Left lung (tissue), 10 donors: ENCODE data around the gene PPP1R9B. TPM values are rescaled to one million over a fixed set of nuclear protein-coding genes. Genes with fewer than 3 reads are reported as not detected.
A peak's percentile ranks its signal among the peaks of the same experiment; 100 is the strongest.

ENCODE experiments used
- ATAC-seq: fragments of 200-7000 bp; cut with Tn5 transposase; one replicate; pipeline ENCODE4 v1.9.1; 2020; ENCODE audit warnings: moderate library complexity
- DNase-seq, 4 donors: peaks; one replicate each; pipeline ENCODE4 v3.0.0-alpha.2; 2013 to 2020
- H3K27ac ChIP-seq, 2 donors: fragments of 200-600 bp; sonication (generic) in 1 of 2; one replicate each; pipeline versions ENCODE4 v1.5.0 to v1.8.0; 2020 to 2021
- H3K27me3 ChIP-seq, 2 donors: fragments of 200-600 bp; sonication (generic) in 1 of 2; one replicate each; pipeline versions ENCODE4 v1.5.0 to v1.8.0; 2020 to 2021
- H3K36me3 ChIP-seq, 2 donors: fragments of 200-600 bp; sonication (generic) in 1 of 2; one replicate each; pipeline versions ENCODE4 v1.5.0 to v1.8.0; 2020 to 2021
- H3K4me1 ChIP-seq, 2 donors: fragments of 200-600 bp; one replicate each; pipeline ENCODE4 v1.8.0; 2021
- H3K4me3 ChIP-seq, 2 donors: fragments of 200-600 bp; sonication (generic) in 1 of 2; one replicate each; pipeline versions ENCODE4 v1.5.0 to v1.8.0; 2020 to 2021; ENCODE audit warnings: mild to moderate bottlenecking in 1 of 2
- H3K9me3 ChIP-seq, 2 donors: fragments of 200-600 bp; sonication (generic) in 1 of 2; one replicate each; pipeline versions ENCODE4 v1.5.0 to v1.8.0; 2020 to 2021
- intact Hi-C, 2 donors: fragments of 100-400 bp; cut with DNase I; formaldehyde crosslinking; loops; one replicate each; pipeline versions ENCODE4 v1.11.2 to v1.14.2; 2022
- polyA plus RNA-seq, 6 donors: library from polyadenylated mRNA; unstranded; fragments of 120-200 nt; gene quantifications; one replicate each; pipeline ENCODE4 v1.2.1, GENCODE V29; 2013; ENCODE audit not compliant: insufficient read length in 6 of 6
- total RNA-seq, 2 donors: library from RNA; stranded (reverse); fragmentation: NEBNext Ultra II Directional; extraction: Animal tissue kit (Norgen Biotek cat#: 25700); gene quantifications; one replicate each; pipeline ENCODE4 v1.2.1, GENCODE V29; 2021
- TF ChIP-seq, protein P1 (sequence below), 2 donors: fragments of 200-600 bp; sonication (generic) in 1 of 2; IDR thresholded peaks; one replicate each; pipeline versions ENCODE4 v1.5.0 to v1.8.0; 2021; ENCODE audit warnings: antibody characterized with exemption in 2 of 2
- donor health status: DM: no; HTN: yes; CAD: no.
- donor health status: DM: no; HTN: no; CAD: no.

PPP1R9B gene
- total and polyA plus RNA-seq, 8 donors, result 53.4 to 86.6 (median 67.3) TPM

DNA sequence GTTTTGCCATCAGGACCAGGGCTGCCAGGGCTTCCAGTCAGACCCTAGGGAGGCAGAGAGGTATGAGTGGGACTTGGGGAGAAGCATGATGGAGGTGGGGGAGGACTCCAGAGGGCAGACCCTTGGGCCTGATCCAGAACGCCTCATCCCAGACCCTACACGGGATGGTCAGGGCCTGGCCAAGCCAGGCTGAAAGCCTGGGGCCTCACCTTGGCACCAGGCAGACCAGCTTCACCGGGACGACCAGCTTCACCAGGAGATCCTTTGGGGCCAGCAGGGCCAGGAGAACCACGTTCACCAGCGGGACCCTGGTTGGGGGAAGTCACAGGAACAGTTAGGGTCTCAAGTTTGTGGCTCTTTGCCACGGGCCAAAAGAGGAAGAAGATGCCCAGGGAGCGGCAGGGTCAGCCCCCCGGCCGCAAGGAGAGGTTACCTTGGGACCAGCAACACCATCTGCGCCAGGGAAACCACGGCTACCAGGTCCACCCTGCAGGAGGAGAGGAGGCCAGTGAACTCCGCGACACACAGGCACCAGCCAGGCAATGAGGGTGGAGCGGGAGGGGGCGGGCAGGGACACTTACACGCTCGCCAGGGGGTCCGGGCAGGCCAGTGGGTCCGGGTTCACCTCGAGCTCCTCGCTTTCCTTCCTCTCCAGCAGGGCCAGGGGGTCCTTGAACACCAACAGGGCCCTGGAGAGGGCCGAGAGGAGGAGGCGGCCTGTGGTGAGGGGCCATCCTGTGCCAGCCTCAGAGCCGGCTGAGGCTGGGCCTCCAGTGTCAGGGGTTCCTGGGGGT is 43.9 kb upstream of the PPP1R9B start:
- H3K27ac ChIP-seq, result peak overlapping the region in 1 of 2 donors; percentile 88
- TF ChIP-seq, protein P1, sequence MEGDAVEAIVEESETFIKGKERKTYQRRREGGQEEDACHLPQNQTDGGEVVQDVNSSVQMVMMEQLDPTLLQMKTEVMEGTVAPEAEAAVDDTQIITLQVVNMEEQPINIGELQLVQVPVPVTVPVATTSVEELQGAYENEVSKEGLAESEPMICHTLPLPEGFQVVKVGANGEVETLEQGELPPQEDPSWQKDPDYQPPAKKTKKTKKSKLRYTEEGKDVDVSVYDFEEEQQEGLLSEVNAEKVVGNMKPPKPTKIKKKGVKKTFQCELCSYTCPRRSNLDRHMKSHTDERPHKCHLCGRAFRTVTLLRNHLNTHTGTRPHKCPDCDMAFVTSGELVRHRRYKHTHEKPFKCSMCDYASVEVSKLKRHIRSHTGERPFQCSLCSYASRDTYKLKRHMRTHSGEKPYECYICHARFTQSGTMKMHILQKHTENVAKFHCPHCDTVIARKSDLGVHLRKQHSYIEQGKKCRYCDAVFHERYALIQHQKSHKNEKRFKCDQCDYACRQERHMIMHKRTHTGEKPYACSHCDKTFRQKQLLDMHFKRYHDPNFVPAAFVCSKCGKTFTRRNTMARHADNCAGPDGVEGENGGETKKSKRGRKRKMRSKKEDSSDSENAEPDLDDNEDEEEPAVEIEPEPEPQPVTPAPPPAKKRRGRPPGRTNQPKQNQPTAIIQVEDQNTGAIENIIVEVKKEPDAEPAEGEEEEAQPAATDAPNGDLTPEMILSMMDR (IDR thresholded peaks at IDR 0.05), result no peak
- ATAC-seq, result no peak
- H3K9me3 ChIP-seq, result no peaks in the 10 kb centered on the region
- peaks cover 0 to 5% of the 10 kb centered on the region in 2 donors for H3K4me1 ChIP-seq
- peaks cover 0 to 56% of the 10 kb centered on the region in 2 donors for H3K36me3 ChIP-seq
- peak in 1 of 4 donors; percentile 39 for DNase-seq
- intact Hi-C loops, result no loop called here
- H3K4me3 ChIP-seq, result no peak overlapping the region
- peaks cover 0 to 8% of the 10 kb centered on the region in 2 donors for H3K27me3 ChIP-seq

DNA sequence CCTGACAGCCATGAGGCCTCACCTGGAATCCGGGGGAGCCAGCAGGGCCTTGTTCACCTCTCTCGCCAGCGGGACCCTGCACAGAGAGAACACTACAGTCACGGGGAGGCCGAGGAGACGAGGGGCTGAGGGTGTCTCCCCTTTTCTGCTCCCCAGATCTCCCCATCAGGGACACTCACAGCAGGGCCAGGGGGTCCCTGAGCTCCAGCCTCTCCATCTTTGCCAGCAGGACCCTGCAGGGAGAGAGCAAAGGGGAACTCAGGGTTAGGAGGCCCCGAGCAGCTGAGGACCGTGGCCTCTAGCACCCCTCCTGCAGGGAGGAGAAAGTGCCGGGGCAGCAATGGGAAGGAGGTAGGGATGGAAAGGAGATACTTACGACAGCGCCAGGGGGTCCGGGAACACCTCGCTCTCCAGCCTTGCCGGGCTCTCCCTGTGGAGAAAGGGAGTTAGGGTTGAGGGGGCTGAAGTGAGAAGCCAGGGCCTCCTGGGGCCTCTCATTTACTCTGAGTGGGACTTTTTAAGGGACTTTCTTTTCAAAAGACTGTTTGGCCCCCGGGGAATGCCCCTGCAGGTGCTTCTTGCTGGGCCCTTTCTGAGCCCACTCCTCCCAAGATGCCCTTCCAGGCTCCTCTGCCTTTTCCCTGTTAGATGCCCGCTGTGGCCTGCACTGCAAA is 42.3 kb upstream of the PPP1R9B start:
- DNase-seq (peak in 1 of 4 donors; percentile 45), ATAC-seq (no peak)
- peak overlapping the region in 1 of 2 donors; percentile 65 for H3K27ac ChIP-seq
- no peaks in the 10 kb centered on the region for H3K9me3 ChIP-seq
- no peaks in the 10 kb centered on the region for H3K4me1 ChIP-seq
- no peak overlapping the region for H3K4me3 ChIP-seq
- H3K36me3 ChIP-seq, result peaks cover 0 to 70% of the 10 kb centered on the region in 2 donors
- TF ChIP-seq, protein P1 (IDR thresholded peaks at IDR 0.05), result no peak
- intact Hi-C loops, result no loop called here
- H3K27me3 ChIP-seq, result no peaks in the 10 kb centered on the region

DNA sequence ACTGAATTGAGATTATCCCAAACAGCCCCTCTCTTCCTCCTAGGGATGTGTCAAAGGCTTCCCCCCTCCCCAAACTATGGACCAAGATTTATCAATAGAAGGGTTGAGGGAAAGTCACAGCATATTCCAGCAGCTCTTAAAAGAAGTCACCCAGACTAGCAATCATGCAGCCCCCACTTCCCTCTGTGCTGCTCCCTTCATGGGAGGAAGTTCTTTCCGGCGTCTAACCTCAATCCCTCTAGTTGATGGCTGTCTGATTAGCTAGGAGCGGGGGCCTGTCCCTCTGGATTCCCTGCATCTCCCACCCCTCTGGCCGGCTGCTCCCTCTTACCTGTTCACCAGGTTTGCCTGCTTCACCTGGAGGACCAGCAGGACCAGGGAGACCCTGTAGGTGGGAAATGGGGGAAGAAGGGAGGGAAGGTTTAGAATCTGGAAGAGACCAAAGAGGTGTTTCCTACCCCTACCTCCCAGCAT is 41.7 kb upstream of the PPP1R9B start:
- Histone ChIP-seq H3K4me1 (no peaks in the 10 kb centered on the region), H3K4me3 (no peak overlapping the region), H3K9me3 (no peaks in the 10 kb centered on the region), H3K27ac (peak overlapping the region in 1 of 2 donors; percentile 65), H3K27me3 (no peaks in the 10 kb centered on the region), H3K36me3 (peaks cover 0 to 76% of the 10 kb centered on the region in 2 donors)
- DNase-seq, result peak in 1 of 4 donors; percentile 37
- TF ChIP-seq, protein P1 (IDR thresholded peaks at IDR 0.05), result no peak
- intact Hi-C loops, result no loop called here
- ATAC-seq, result no peak

DNA sequence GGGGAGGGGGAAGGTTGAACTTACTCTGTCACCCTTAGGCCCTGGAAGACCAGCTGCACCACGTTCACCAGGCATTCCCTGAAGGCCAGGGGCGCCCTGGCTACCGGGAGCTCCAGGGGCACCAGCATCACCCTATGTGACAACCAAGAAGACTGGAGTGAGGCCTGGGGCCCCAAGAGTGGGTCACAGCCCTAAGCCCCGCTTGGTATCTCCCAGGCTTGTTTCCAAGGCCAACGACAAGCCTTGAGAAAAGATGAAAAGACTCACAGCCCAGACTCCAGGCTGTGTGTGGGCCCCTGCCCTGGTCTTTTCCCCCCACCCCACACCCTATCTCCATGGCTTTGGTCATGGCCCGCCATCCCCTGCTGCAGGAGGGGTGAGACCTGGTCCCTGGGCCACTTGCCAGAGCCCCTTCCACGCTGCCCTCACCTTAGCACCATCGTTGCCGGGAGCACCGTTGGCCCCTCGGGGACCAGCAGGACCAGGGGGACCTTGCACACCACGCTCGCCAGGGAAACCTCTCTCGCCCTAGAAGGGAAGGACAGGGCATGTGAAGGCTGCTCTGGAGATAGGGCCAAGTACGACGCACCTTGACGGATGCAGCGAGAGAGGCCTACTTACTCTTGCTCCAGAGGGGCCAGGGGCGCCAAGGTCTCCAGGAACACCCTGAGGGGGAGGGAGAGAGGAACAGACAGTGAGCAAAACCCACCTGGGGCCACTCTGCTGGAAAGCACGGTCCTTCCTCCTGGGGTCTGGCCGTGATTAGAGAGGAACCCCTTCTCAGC is 41.1 kb upstream of the PPP1R9B start:
- Histone ChIP-seq H3K36me3 (peaks cover 0 to 82% of the 10 kb centered on the region in 2 donors), H3K4me3 (no peak overlapping the region), H3K4me1 (no peaks in the 10 kb centered on the region), H3K27me3 (no peaks in the 10 kb centered on the region), H3K9me3 (no peaks in the 10 kb centered on the region), H3K27ac (peak overlapping the region in 1 of 2 donors; percentile 65)
- TF ChIP-seq, protein P1 (IDR thresholded peaks at IDR 0.05), result no peak
- DNase-seq (peak in 1 of 4 donors; percentile 58), ATAC-seq (no peak)
- intact Hi-C loops, result no loop called here
